ENCODE measurements around the gene ZNF606.

- TF ChIP-seq CTCF (IDR thresholded peaks at IDR 0.05; ENCODE audit: extremely low read depth in 1 of 2, insufficient read depth in 1 of 2, low read depth in 1 of 2, low read length in 2 of 2) = no peak
- no peak for TF ChIP-seq POLR2A (IDR thresholded peaks at IDR 0.05; ENCODE audit: low read depth, low read length)
- TF ChIP-seq EZH2 (IDR thresholded peaks at IDR 0.05; ENCODE audit: borderline replicate concordance, low read depth, low read length, severe bottlenecking) = no peak
- no peak for TF ChIP-seq MYC (IDR thresholded peaks at IDR 0.05; ENCODE audit: low read depth, low read length)
Observed at GRCh38 chr19:58052256-58052655, 49.6 kb upstream of the ZNF606 start.
